IMR-90 (cell line): ENCODE measurements around the gene CAMK2G. TPM values are rescaled to one million over a fixed set of nuclear protein-coding genes. Genes with fewer than 3 reads are reported as not detected.

Experiments used
- ATAC-seq: fragments of 200-7000 bp; cut with Tn5 transposase; 2 replicates; pipeline ENCODE4 v1.9.1; 2020; ENCODE audit warnings: low read depth, mild to moderate bottlenecking, moderate library complexity
- BruUV-seq: library from RNA; stranded (reverse); fragments of 400-500 nt; replicated peaks from 2 replicates; lab custom pipeline; 2021; lab: Mats Ljungman, UMichigan
- CTCF ChIA-PET: fragments of 300-600 bp; formaldehyde crosslinking; extraction: SDS; loops from one replicate; lab custom pipeline; 2021; ENCODE audit warnings: antibody characterized with exemption; lab: Yijun Ruan, JAX
- POLR2A ChIA-PET: fragments of 300-600 bp; sonication (Branson Sonifier 250); formaldehyde crosslinking; loops from one replicate; lab custom pipeline; 2022; ENCODE audit warnings: antibody characterized with exemption; ENCODE audit not compliant: unreplicated experiment; lab: Charles Lee
- DNase-seq: peaks from one replicate; pipeline ENCODE4 v3.0.0; 2013
- H2AFZ ChIP-seq: replicated peaks from 2 replicates; pipeline ENCODE3; 2013; ENCODE audit warnings: low read length, mild to moderate bottlenecking; ENCODE audit not compliant: poor library complexity
- H2AK5ac ChIP-seq: 2 replicates; pipeline ENCODE4 v1.6.1; 2013; ENCODE audit warnings: low read depth, low read length, inconsistent platforms
- H2AK9ac ChIP-seq: replicated peaks from 2 replicates; pipeline ENCODE3; 2013; ENCODE audit warnings: mild to moderate bottlenecking, low read depth, low read length, moderate library complexity; ENCODE audit not compliant: poor library complexity
- H2BK120ac ChIP-seq: 2 replicates; pipeline ENCODE4 v1.6.1; 2013; ENCODE audit warnings: low read depth, low read length, inconsistent platforms
- H2BK15ac ChIP-seq: 3 replicates; pipeline ENCODE4 v1.6.1; 2013; ENCODE audit warnings: low read depth, low read length, inconsistent platforms
- H2BK20ac ChIP-seq: 2 replicates; pipeline ENCODE4 v1.6.1; 2013; ENCODE audit warnings: low read depth, mild to moderate bottlenecking, inconsistent platforms, low read length, moderate library complexity
- H2BK5ac ChIP-seq: 2 replicates; pipeline ENCODE4 v1.6.1; 2013; ENCODE audit warnings: mild to moderate bottlenecking, low read depth, low read length, inconsistent platforms; ENCODE audit not compliant: poor library complexity, severe bottlenecking
- H3K14ac ChIP-seq: replicated peaks from 2 replicates; pipeline ENCODE4 v1.6.1; 2013; ENCODE audit warnings: low read depth, low read length, inconsistent platforms
- H3K18ac ChIP-seq: 2 replicates; pipeline ENCODE4 v1.6.1; 2013; ENCODE audit warnings: low read depth, low read length, control low read depth
- H3K23ac ChIP-seq: 2 replicates; pipeline ENCODE4 v1.6.1; 2013; ENCODE audit warnings: low read depth, low read length, inconsistent platforms
- H3K27ac ChIP-seq: 2 replicates; pipeline ENCODE4 v1.5.1; 2013; ENCODE audit warnings: mild to moderate bottlenecking, control low read depth, low read length; ENCODE audit not compliant: insufficient read depth
- H3K27me3 ChIP-seq: 2 replicates; pipeline ENCODE4 v1.6.1; 2013; ENCODE audit warnings: low read length; ENCODE audit not compliant: control insufficient read depth, insufficient read depth
- H3K36me3 ChIP-seq: 2 replicates; pipeline ENCODE4 v1.6.1; 2013; ENCODE audit warnings: low read length, mixed read lengths; ENCODE audit not compliant: control insufficient read depth, insufficient read depth
- H3K4ac ChIP-seq: 2 replicates; pipeline ENCODE4 v1.6.1; 2013; ENCODE audit warnings: low read depth, low read length, inconsistent platforms
- H3K4me1 ChIP-seq: 2 replicates; pipeline ENCODE4 v1.6.1; 2013; ENCODE audit warnings: low read length, mixed read lengths; ENCODE audit not compliant: control insufficient read depth, insufficient read depth
- H3K4me2 ChIP-seq: 2 replicates; pipeline ENCODE4 v1.6.1; 2013; ENCODE audit warnings: low read depth, mild to moderate bottlenecking, control low read depth, low read length, moderate library complexity
- H3K4me3 ChIP-seq: 2 replicates; pipeline ENCODE4 v1.5.1; 2013; ENCODE audit warnings: low read depth, mild to moderate bottlenecking, control low read depth, low read length, moderate library complexity; ENCODE audit not compliant: insufficient read depth
- H3K56ac ChIP-seq: 2 replicates; pipeline ENCODE4 v1.6.1; 2013; ENCODE audit warnings: low read length, inconsistent platforms; ENCODE audit not compliant: insufficient read depth; ENCODE audit errors: extremely low read depth
- H3K79me1 ChIP-seq, 2 experiments: 2 replicates each; pipeline ENCODE4 v1.6.1; 2013; ENCODE audit warnings: low read length in 2 of 2, inconsistent platforms in 1 of 2, low read depth in 1 of 2
- H3K9ac ChIP-seq: 2 replicates; pipeline ENCODE4 v1.6.1; 2013; ENCODE audit warnings: low read depth, low read length, control low read depth
- H3K9me1 ChIP-seq: 2 replicates; pipeline ENCODE4 v1.6.1; 2013; ENCODE audit warnings: low read length, inconsistent platforms; ENCODE audit not compliant: insufficient read depth
- H3K9me3 ChIP-seq: 2 replicates; pipeline ENCODE4 v1.6.1; 2013; ENCODE audit warnings: low read length; ENCODE audit not compliant: control insufficient read depth, insufficient read depth
- H4K20me1 ChIP-seq: 2 replicates; pipeline ENCODE4 v1.6.1; 2013; ENCODE audit warnings: low read length, inconsistent platforms; ENCODE audit not compliant: insufficient read depth
- H4K5ac ChIP-seq: 2 replicates; pipeline ENCODE4 v1.6.1; 2013; ENCODE audit warnings: mild to moderate bottlenecking, low read depth, low read length, control low read depth
- H4K8ac ChIP-seq, 2 experiments: 2 replicates each; pipeline ENCODE4 v1.6.1; 2013; ENCODE audit warnings: low read depth in 2 of 2, low read length in 2 of 2, control low read depth in 1 of 2, inconsistent platforms in 1 of 2
- H4K91ac ChIP-seq: 2 replicates; pipeline ENCODE4 v1.6.1; 2013; ENCODE audit warnings: low read depth, low read length, inconsistent platforms; ENCODE audit not compliant: insufficient read depth
- BHLHE40 ChIP-seq: fragments of 150-350 bp; IDR thresholded peaks from 2 replicates; pipeline ENCODE4 v1.6.1; 2016; ENCODE audit warnings: mild to moderate bottlenecking, low read depth, low read length
- CEBPB ChIP-seq: IDR thresholded peaks from 2 replicates; pipeline ENCODE4 v1.6.1; 2012; ENCODE audit warnings: low read depth, low read length, improper control_type of control experiment
- CHD1 ChIP-seq: IDR thresholded peaks from 2 replicates; pipeline ENCODE4 v1.6.1; 2012; ENCODE audit warnings: low read depth, low read length, improper control_type of control experiment
- CTCF ChIP-seq: conservative IDR thresholded peaks from 2 replicates; pipeline ENCODE4 v1.5.1; 2012; ENCODE audit warnings: mild to moderate bottlenecking, low read depth, low read length, improper control_type of control experiment
- MAZ ChIP-seq: IDR thresholded peaks from 2 replicates; pipeline ENCODE4 v1.6.1; 2012; ENCODE audit warnings: low read depth, mild to moderate bottlenecking, low read length, improper control_type of control experiment, moderate library complexity, borderline replicate concordance
- NFE2L2 ChIP-seq: fragments of 150-350 bp; IDR thresholded peaks from 2 replicates; pipeline ENCODE4 v1.6.1; 2016; ENCODE audit warnings: low read depth, mild to moderate bottlenecking, low read length
- RAD21 ChIP-seq: IDR thresholded peaks from 2 replicates; pipeline ENCODE4 v1.6.1; 2012; ENCODE audit warnings: low read length, improper control_type of control experiment
- USF2 ChIP-seq: fragments of 150-350 bp; IDR thresholded peaks from 2 replicates; pipeline ENCODE4 v1.6.1; 2017; ENCODE audit warnings: mild to moderate bottlenecking, antibody characterized with exemption, low read length, low read depth
- WGBS, 2 experiments: methylation state at CpG; one replicate each; pipeline versions ENCODE4 v1.1.5 to v1.1.7; 2013; ENCODE audit warnings: missing lambda C conversion rate in 2 of 2; ENCODE audit not compliant: insufficient read length in 1 of 2; ENCODE audit errors: extremely low coverage in 2 of 2; 5-methylcytosine and 5-hydroxymethylcytosine counted together
- dilution Hi-C: fragments of 300-500 bp; cut with HindIII; formaldehyde crosslinking; loops from one replicate; pipeline ENCODE4 v1.14.3; 2018; ENCODE audit warnings: low sequenced_read_pairs; ENCODE audit not compliant: unreplicated experiment
- in situ Hi-C: fragments of 300-500 bp; cut with MboI; formaldehyde crosslinking; loops from 3 replicates; pipeline ENCODE4 v1.14.3; 2019; ENCODE audit warnings: low sequenced_read_pairs, inconsistent platforms, mixed read lengths
- intact Hi-C: fragments of 100-400 bp; cut with micrococcal nuclease; formaldehyde crosslinking; loops from 2 replicates; pipeline ENCODE4 v1.10.0; 2022
- polyA plus RNA-seq, 3 experiments: library from polyadenylated mRNA; depleted of rRNA; stranded (reverse); fragments of >200 nt; gene quantifications; 2 replicates each; pipeline ENCODE4 v1.2.3, GENCODE V29; 2012; ENCODE audit warnings: low replicate concordance in 1 of 3
- total RNA-seq: library from RNA; depleted of rRNA; stranded (reverse); fragments of >200 nt; gene quantifications from 2 replicates; pipeline ENCODE4 v1.2.3, GENCODE V29; 2012

CAMK2G gene
- total and polyA plus RNA-seq, 2 of the 4 experiments (the other 2 are of a cell fraction), result 20.4 to 25.4 TPM

GRCh38 chr10:73814896-73815718 is 59.2 kb downstream of the CAMK2G start:
- Histone ChIP-seq H2AK5ac (peak overlapping the region; percentile 91), H4K5ac (no peak overlapping the region), H3K14ac (no peak overlapping the region), H3K18ac (no peak overlapping the region; the same call in 1 of the 2 replicates), H2AK9ac (no peak overlapping the region), H4K91ac (no peak overlapping the region), H3K4ac (0 out of 2 replicates have a peak overlapping the region, but pooled peaks have one; percentile 25), H4K20me1 (no peaks in the 10 kb centered on the region), H3K23ac (no peak overlapping the region), H3K4me3 (no peak overlapping the region), H2BK5ac (peak overlapping the region; percentile 76), H3K9ac (peak overlapping the region; percentile 30; the same call in 1 of the 2 replicates), H3K27ac (no peak overlapping the region), H3K9me3 (no peaks in the 10 kb centered on the region), H2BK120ac (no peak overlapping the region), H3K4me2 (no peak overlapping the region), H3K4me1 (peaks cover 12% of the 10 kb centered on the region), H3K56ac (no peak overlapping the region), H3K27me3 (no peaks in the 10 kb centered on the region), H2AFZ (no peak overlapping the region), H4K8ac (no peak overlapping the region), H3K36me3 (peaks cover 23% of the 10 kb centered on the region), H3K9me1 (peaks cover 10% of the 10 kb centered on the region; the same call in 1 of the 2 replicates), H2BK15ac (peak overlapping the region; percentile 40; the same call in 1 of the 3 replicates), H2BK20ac (no peak overlapping the region), H3K79me1 (peaks cover 5 to 20% of the 10 kb centered on the region in 2 experiments; a peak in 3 of 4 replicates)
- 0 out of 2 replicates have a peak, but pooled peaks have one; percentile 11 for TF ChIP-seq CTCF
- no peak for TF ChIP-seq RAD21
- TF ChIP-seq CHD1, result no peak
- TF ChIP-seq BHLHE40, result no peak
- no peak for TF ChIP-seq NFE2L2
- TF ChIP-seq USF2, result no peak
- TF ChIP-seq CEBPB, result no peak
- TF ChIP-seq MAZ, result no peak
- WGBS, 2 experiments, result 92% methylated on average over 2 of the region's 22 CpGs; no CpG with 5 or more reads in 1 of the 2 experiments
- ChIA-PET CTCF (interaction anchor here (0.6 kb wide), 1 partner anchor 31 kb away, joined by 3 read pairs; no protein-coding TSS in a partner anchor), POLR2A (no interaction called here)
- ATAC-seq, result no peak
- no TSS peak for BruUV-seq
- in situ Hi-C loops (no loop called here), intact Hi-C loops (no loop called here), dilution Hi-C loops (no loop called here)
- DNase-seq, result no peak
